COLO668 (cell line): Measurements from ENCODE around the gene MMP21.
A peak's percentile ranks its signal among the peaks of the same experiment; 100 is the strongest.

Experiments used
- DNase-seq: peaks from one replicate; lab custom pipeline; 2025; ENCODE audit not compliant: unreplicated experiment; lab: John Stamatoyannopoulos, UW

The MMP21 gene

GRCh38 chr10:125765835-125766234 is 9.8 kb downstream of the MMP21 start:
- DNase-seq = no peak

- DNase-seq = no peak
These were observed 12.7 kb downstream of the MMP21 start for GRCh38 chr10:125762692-125763648.

GRCh38 chr10:125761961-125762360 is 13.7 kb downstream of the MMP21 start:
- no peak for DNase-seq

GRCh38 chr10:125757742-125758141 is 17.9 kb downstream of the MMP21 start:
- DNase-seq = no peak

GRCh38 chr10:125756853-125757487 is 18.7 kb downstream of the MMP21 start:
- DNase-seq = no peak

GRCh38 chr10:125756196-125756595 is 19.4 kb downstream of the MMP21 start:
- no peak for DNase-seq

GRCh38 chr10:125747417-125747816 is 28.2 kb downstream of the MMP21 start:
- no peak for DNase-seq

- DNase-seq = no peak
These were observed 30.7 kb downstream of the MMP21 start for GRCh38 chr10:125744909-125745308.

- no peak for DNase-seq
These were observed 33.2 kb downstream of the MMP21 start for GRCh38 chr10:125742465-125742864.

GRCh38 chr10:125739994-125740679 is 35.5 kb downstream of the MMP21 start:
- no peak for DNase-seq

- DNase-seq = no peak
These were observed 37.4 kb downstream of the MMP21 start for GRCh38 chr10:125738206-125738605.

- no peak for DNase-seq
These were observed 40.8 kb downstream of the MMP21 start for GRCh38 chr10:125734823-125735222.

- no peak for DNase-seq
These were observed 41.5 kb downstream of the MMP21 start for GRCh38 chr10:125734148-125734547.

- no peak for DNase-seq
These were observed 48.2 kb downstream of the MMP21 start for GRCh38 chr10:125727436-125727835.

GRCh38 chr10:125726914-125727313 is 48.7 kb downstream of the MMP21 start:
- DNase-seq = no peak

GRCh38 chr10:125722811-125723210 is 52.8 kb downstream of the MMP21 start:
- no peak for DNase-seq

- DNase-seq = no peak
These were observed 54.6 kb downstream of the MMP21 start for GRCh38 chr10:125721035-125721434.

GRCh38 chr10:125720002-125720382 is 55.6 kb downstream of the MMP21 start:
- DNase-seq = no peak

- peak; percentile 97 for DNase-seq
These were observed 56.2 kb downstream of the MMP21 start, which contains the start of gene EDRF1 for GRCh38 chr10:125719173-125720001. EDRF1 (plus strand) TSS chr10:125719709; CDS start chr10:125719808, 99 bp downstream.
